K562 (cell line): ENCODE measurements around the gene AP1B1. TPM values are rescaled to one million over a fixed set of nuclear protein-coding genes. Genes with fewer than 3 reads are reported as not detected.
A peak's percentile ranks its signal among the peaks of the same experiment; 100 is the strongest.

ENCODE experiments used
- ATAC-seq: fragments of 200-7000 bp; cut with Tn5 transposase; 3 replicates; pipeline ENCODE4 v1.9.1; 2020; ENCODE audit warnings: moderate library complexity
- Bru-seq: library from RNA; stranded (reverse); fragments of 400-500 nt; gene quantifications from one replicate; lab custom pipeline; 2021; lab: Mats Ljungman, UMichigan
- BruChase-seq, 2 experiments: library from RNA; stranded (reverse); fragments of 400-500 nt; gene quantifications; one replicate each; lab custom pipeline; 2021; lab: Mats Ljungman, UMichigan
- BruUV-seq: library from RNA; stranded (reverse); fragments of 400-500 nt; replicated peaks from 2 replicates; lab custom pipeline; 2021; lab: Mats Ljungman, UMichigan
- CTCF ChIA-PET: fragments of 300-600 bp; formaldehyde crosslinking; extraction: SDS; loops from one replicate; lab custom pipeline; 2021; ENCODE audit warnings: low intra/inter-chr PET ratio; lab: Yijun Ruan, JAX
- POLR2A ChIA-PET: fragments of 300-600, 350-650 bp; sonication (Branson Sonifier 250); formaldehyde crosslinking; extraction: SDS; loops from one replicate; lab custom pipeline; 2021; ENCODE audit warnings: antibody characterized with exemption, inconsistent platforms; lab: Yijun Ruan, JAX
- DNase-seq, 4 experiments: peaks; one replicate each; pipeline versions ENCODE4 v3.0.0 to v3.0.0-alpha.2; 2011 to 2018; ENCODE audit warnings: low spot score in 3 of 4, mixed read lengths in 3 of 4; ENCODE audit errors: extremely low read depth in 1 of 4
- FAIRE-seq: peaks from 2 replicates; lab custom pipeline; 2011; peaks lifted over from hg19 to GRCh38; lab: Jason Lieb, UNC
- H2AFZ ChIP-seq: 2 replicates; pipeline ENCODE4 v1.6.0; 2011; ENCODE audit warnings: low read depth, low read length, control low read depth, inconsistent platforms
- H3K27ac ChIP-seq: fragments of 200-600 bp; 3 replicates; pipeline ENCODE4 v1.8.0; 2011; ENCODE audit warnings: low read depth, mild to moderate bottlenecking, control low read depth, inconsistent platforms, low read length, moderate library complexity, mixed read lengths; ENCODE audit errors: extremely low read depth
- H3K27me3 ChIP-seq, 2 experiments: fragments of 300-600 bp in 1 of 2; 2 replicates in 1 of 2; 3 replicates in 1 of 2; pipeline versions ENCODE4 v1.6.0 to v1.8.0; 2011; ENCODE audit warnings: inconsistent platforms in 2 of 2, low read length in 2 of 2, mild to moderate bottlenecking in 1 of 2, mixed read lengths in 1 of 2, moderate library complexity in 1 of 2; ENCODE audit not compliant: control insufficient read depth in 2 of 2, insufficient read depth in 2 of 2
- H3K36me3 ChIP-seq: fragments of 300-600 bp; 3 replicates; pipeline ENCODE4 v1.8.0; 2011; ENCODE audit warnings: mild to moderate bottlenecking, low read length, inconsistent platforms; ENCODE audit not compliant: control insufficient read depth, insufficient read depth
- H3K4me1 ChIP-seq, 2 experiments: fragments of 200-600 bp in 1 of 2; replicated peaks in 1 of 2; 2 replicates in 1 of 2; 3 replicates in 1 of 2; pipeline versions ENCODE4 v1.5.1 to v1.8.0; 2011; ENCODE audit warnings: inconsistent platforms in 2 of 2, low read length in 2 of 2, mild to moderate bottlenecking in 1 of 2, mixed read lengths in 1 of 2, moderate library complexity in 1 of 2; ENCODE audit not compliant: control insufficient read depth in 2 of 2, insufficient read depth in 2 of 2
- H3K4me2 ChIP-seq: 2 replicates; pipeline ENCODE4 v1.6.1; 2011; ENCODE audit warnings: low read length, control low read depth, inconsistent platforms, mixed read lengths; ENCODE audit not compliant: insufficient read depth
- H3K4me3 ChIP-seq: fragments of 200-600 bp; sonication (generic), shearing (Covaris generic); 2 replicates; pipeline ENCODE4 v1.5.1; 2016; ENCODE audit warnings: control low read depth, inconsistent platforms
- H3K79me2 ChIP-seq: fragments of 200-600 bp; 3 replicates; pipeline ENCODE4 v1.8.0; 2011; ENCODE audit warnings: low read length, inconsistent platforms; ENCODE audit not compliant: control insufficient read depth, insufficient read depth
- H3K9ac ChIP-seq, 2 experiments: 2 replicates each; pipeline versions ENCODE4 v1.6.0 to v1.6.1; 2011; ENCODE audit warnings: low read depth in 2 of 2, low read length in 2 of 2, control low read depth in 1 of 2, inconsistent platforms in 1 of 2, mild to moderate bottlenecking in 1 of 2, mixed read lengths in 1 of 2; ENCODE audit not compliant: insufficient read depth in 1 of 2
- H3K9me1 ChIP-seq: one replicate; pipeline ENCODE4 v1.6.0; 2011; ENCODE audit warnings: inconsistent platforms, mild to moderate bottlenecking, low read length, moderate library complexity; ENCODE audit not compliant: control insufficient read depth, insufficient read depth
- H3K9me3 ChIP-seq: replicated peaks from 2 replicates; pipeline ENCODE4 v1.5.1; 2011; ENCODE audit warnings: low read depth, low read length, inconsistent platforms; ENCODE audit not compliant: control insufficient read depth, insufficient read depth
- H4K20me1 ChIP-seq: replicated peaks from 2 replicates; pipeline ENCODE4 v1.6.1; 2011; ENCODE audit warnings: low read length, inconsistent platforms, mixed read lengths; ENCODE audit not compliant: control insufficient read depth, insufficient read depth
- EHMT2 ChIP-seq: fragments of 450-650 bp; IDR thresholded peaks from 2 replicates; pipeline ENCODE4 v1.6.1; 2018; ENCODE audit warnings: antibody characterized with exemption
- EP400 ChIP-seq: fragments of 450-650 bp; IDR thresholded peaks from 2 replicates; pipeline ENCODE4 v1.6.1; 2017; ENCODE audit warnings: antibody characterized with exemption, mild to moderate bottlenecking, moderate library complexity
- ETS2 ChIP-seq: IDR thresholded peaks from 2 replicates; pipeline ENCODE4 v1.6.1; 2016; ENCODE audit warnings: borderline replicate concordance, missing genetic modification characterization, mild to moderate bottlenecking, moderate library complexity, missing compliant biosample characterization; ENCODE audit not compliant: poor library complexity, severe bottlenecking
- ILK ChIP-seq: fragments of 450-650 bp; IDR thresholded peaks from 2 replicates; pipeline ENCODE4 v1.6.1; 2016; ENCODE audit warnings: missing genetic modification characterization, low read depth, mild to moderate bottlenecking, missing compliant biosample characterization, moderate library complexity, borderline replicate concordance
- MCM2 ChIP-seq: fragments of 450-650 bp; IDR thresholded peaks from 2 replicates; pipeline ENCODE4 v1.6.1; 2017; ENCODE audit warnings: low read depth, mild to moderate bottlenecking
- POLR2B ChIP-seq: fragments of 450-650 bp; IDR thresholded peaks from 2 replicates; pipeline ENCODE4 v1.6.1; 2018; ENCODE audit warnings: low read depth; ENCODE audit not compliant: partially characterized antibody
- RCOR1 ChIP-seq, 2 experiments: IDR thresholded peaks; 2 replicates each; pipeline ENCODE4 v1.6.1; 2012; ENCODE audit warnings: low read depth in 2 of 2, low read length in 2 of 2, borderline replicate concordance in 1 of 2, improper control_type of control experiment in 1 of 2
- STAG1 ChIP-seq: sonication (generic); formaldehyde crosslinking; IDR thresholded peaks from 2 replicates; pipeline ENCODE4 v1.5.0; 2020; ENCODE audit warnings: missing genetic modification reagents, borderline replicate concordance
- TRIM28 ChIP-seq: fragments of 450-650 bp; IDR thresholded peaks from 2 replicates; pipeline ENCODE4 v1.6.1; 2017
- U2AF2 ChIP-seq: fragments of 200-400 bp; formaldehyde crosslinking; optimal IDR thresholded peaks from 2 replicates; pipeline ENCODE3; 2017; ENCODE audit warnings: low read depth, mild to moderate bottlenecking, low read length
- ZNF263 ChIP-seq: sonication (generic); formaldehyde crosslinking; IDR thresholded peaks from 2 replicates; pipeline ENCODE4 v1.8.0; 2022; ENCODE audit warnings: mild to moderate bottlenecking, missing genetic modification reagents, borderline replicate concordance
- WGBS: fragments of 100-300 bp; shearing (Covaris generic); methylation state at CpG from one replicate; pipeline ENCODE4 v1.1.6; 2016; ENCODE audit warnings: low coverage, mixed read lengths; ENCODE audit not compliant: insufficient coverage; ENCODE audit errors: missing lambda C conversion rate; 5-methylcytosine and 5-hydroxymethylcytosine counted together
- in situ Hi-C: fragments of 300-500 bp; cut with MboI; formaldehyde crosslinking; loops from 4 replicates; pipeline ENCODE4 v1.15.0; 2018; ENCODE audit warnings: inconsistent platforms, mixed read lengths
- intact Hi-C: fragments of 100-400 bp; cut with micrococcal nuclease; formaldehyde crosslinking; loops from 2 replicates; pipeline ENCODE4 v1.14.2; 2022
- long read RNA-seq, 3 experiments: library from polyadenylated mRNA in 2 of 3; library from RNA in 1 of 3; unstranded in 2 of 3; stranded (forward) in 1 of 3; transcript quantifications; one replicate each; pipeline ENCODE4 v2.0.0, GENCODE V29; 2019 to 2022
- polyA minus RNA-seq, 3 experiments: library from RNA; depleted of rRNA, polyadenylated mRNA; stranded (reverse); fragments of >200 nt; gene quantifications; 2 replicates each; pipeline ENCODE4 v1.2.3, GENCODE V29; 2011
- polyA plus RNA-seq, 8 experiments: library from polyadenylated mRNA; depleted of rRNA in 4 of 8; stranded (reverse) in 5 of 8; unstranded in 3 of 8; fragments of >200 nt; fragmentation: Nextera tagmentation in 2 of 8; fragmentation: Illumina TruSeq in 1 of 8; extraction: Ambion mirVana in 2 of 8; extraction: Trizol in 1 of 8; gene quantifications; 2 replicates each; pipeline versions ENCODE4 v1.2.1 to v1.2.3, GENCODE V29; 2011 to 2014; ENCODE audit warnings: inconsistent platforms in 1 of 8, missing spikeins in 1 of 8
- total RNA-seq, 7 experiments: library from RNA; depleted of rRNA in 6 of 7; stranded (reverse); fragments of >200 nt in 6 of 7; fragmentation: Illumina TruSeq in 2 of 7; extraction: Trizol in 2 of 7; gene quantifications; 2 replicates each; pipeline versions ENCODE4 v1.2.1 to v1.2.3, GENCODE V29; 2011 to 2021; ENCODE audit warnings: low replicate concordance in 1 of 7
- TF ChIP-seq, protein P1 (sequence below): conservative IDR thresholded peaks from 2 replicates; pipeline ENCODE4 v1.6.1; 2011; ENCODE audit warnings: low read depth, mild to moderate bottlenecking, low read length; ENCODE audit not compliant: control insufficient read depth
- TF ChIP-seq, protein P2 (sequence below): fragments of 200-800 bp; sonication (Bioruptor generic); IDR thresholded peaks from 2 replicates; pipeline ENCODE4 v1.6.1; 2017; ENCODE audit warnings: missing genetic modification characterization, missing compliant biosample characterization

AP1B1 gene
- 78.0 and 145 TPM in 2 replicates for total RNA-seq (2011; cell fraction: chromatin; rRNA removed; ENCODE audit: low replicate concordance)
- total RNA-seq (2011; cell fraction: nucleolus; rRNA removed): 68.0 and 69.4 TPM in 2 replicates
- 43.1 and 55.5 TPM in 2 replicates for total RNA-seq (2011; cell fraction: nucleoplasm; rRNA removed)
- total RNA-seq (2014; rRNA removed) (45.7 and 62.1 TPM in 2 replicates), total RNA-seq (2014; rRNA removed; fragmentation: Illumina TruSeq; extraction: Trizol) (16.2 and 18.5 TPM in 2 replicates), total RNA-seq (2015; rRNA removed; fragmentation: Illumina TruSeq; extraction: Trizol) (28.4 and 30.1 TPM in 2 replicates), total RNA-seq (2021) (55.6 and 60.9 TPM in 2 replicates), polyA plus RNA-seq (2011; rRNA removed) (25.7 and 40.6 TPM in 2 replicates), polyA plus RNA-seq (2014; fragmentation: Illumina TruSeq; extraction: Trizol) (47.9 and 54.0 TPM in 2 replicates), polyA plus RNA-seq (2014; fragmentation: Nextera tagmentation; extraction: Ambion mirVana) (1 to 10 TPM; 1.2 to 1.6 TPM), polyA plus RNA-seq (2014; rRNA removed) (31.1 and 33.3 TPM in 2 replicates), polyA minus RNA-seq (2011; rRNA and poly(A)+ RNA removed) (72.2 and 82.7 TPM in 2 replicates), Bru-seq, nascent RNA (percentile 58 among the genes with signal in this experiment), BruChase-seq, experiment 1, labeled RNA remaining after a 2-hour chase (percentile 55 among the genes with signal in this experiment), BruChase-seq, experiment 2, labeled RNA remaining after a 6-hour chase (percentile 57 among the genes with signal in this experiment)
- polyA plus RNA-seq (2011; cell fraction: cytosol; rRNA removed): 31.9 and 66.1 TPM in 2 replicates
- polyA plus RNA-seq (2011; cell fraction: nucleus; rRNA removed): 52.2 and 72.8 TPM in 2 replicates
- polyA plus RNA-seq (2012): 42.4 and 54.6 TPM in 2 replicates
- 58.1 and 58.7 TPM in 2 replicates for polyA minus RNA-seq (2011; cell fraction: cytosol; rRNA and poly(A)+ RNA removed)
- polyA minus RNA-seq (2011; cell fraction: nucleus; rRNA and poly(A)+ RNA removed): 28.1 and 35.0 TPM in 2 replicates
- long read RNA-seq, experiment 1, full-length matches to known transcripts: 2 of 82 reads
- long read RNA-seq, experiment 1, partial matches to known transcripts: 45 of 82 reads
- long read RNA-seq, experiment 1, other reads (novel, unspliced or antisense): 35 of 82 reads
- long read RNA-seq, experiment 2, full-length matches to known transcripts: 15 of 53 reads
- long read RNA-seq, experiment 2, partial matches to known transcripts: 17 of 53 reads
- long read RNA-seq, experiment 2, other reads (novel, unspliced or antisense): 21 of 53 reads
- long read RNA-seq, experiment 3, partial matches to known transcripts: 0 of 5 reads
- long read RNA-seq, experiment 3, other reads (novel, unspliced or antisense): 5 of 5 reads

DNA sequence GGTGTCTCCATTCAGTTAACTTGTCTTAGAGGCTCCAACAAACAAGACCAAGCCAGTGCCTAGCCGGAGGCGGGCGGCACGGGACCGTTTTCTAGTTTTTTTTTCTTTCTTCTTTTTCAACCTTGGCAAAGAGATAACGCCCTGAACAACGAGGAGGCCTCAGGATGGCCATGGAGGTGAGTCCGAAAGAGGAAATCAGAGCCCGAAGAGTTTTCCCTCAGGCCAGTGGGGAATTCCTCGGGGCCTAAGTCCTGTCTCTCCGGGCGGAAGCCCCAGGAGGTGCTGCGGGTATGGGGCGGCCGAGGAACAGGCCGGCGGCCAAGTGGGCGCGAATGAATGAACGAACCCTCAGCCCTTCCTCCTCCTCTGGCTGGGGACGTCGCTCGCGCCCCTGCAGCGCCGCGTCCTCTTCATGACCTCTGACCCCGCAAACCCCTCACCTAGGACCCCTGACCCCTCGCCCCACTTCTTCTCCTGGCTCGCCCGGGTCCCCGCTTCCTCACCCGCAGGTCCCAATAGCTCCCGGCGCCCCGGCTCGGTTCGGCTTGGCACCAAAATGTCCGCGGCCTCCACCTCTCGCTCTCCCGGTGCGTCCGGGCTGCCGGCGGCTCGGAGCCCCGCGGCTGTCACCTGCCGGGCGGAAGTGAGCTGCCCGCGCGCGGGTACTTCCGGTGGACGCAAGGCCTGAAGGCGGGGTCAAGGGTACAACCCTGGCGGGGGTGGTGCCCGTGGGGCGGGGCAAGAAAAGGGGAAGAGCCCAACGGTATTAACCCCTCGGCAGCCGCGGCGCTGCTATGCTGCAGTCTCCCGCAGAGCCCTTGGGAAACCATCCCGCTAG, at the start of gene AP1B1:
Gene AP1B1, minus strand, starts transcription at position 650 of the 838 bp plus-strand sequence. CDS start 21,327 bp downstream, outside the sequence.
- TSS peak; percentile 73 for BruUV-seq
- in situ Hi-C loops (no loop called here), intact Hi-C loops (no loop called here)
- ATAC-seq: peak; percentile 98
- ChIA-PET POLR2A (interaction anchor here (0.6 to 0.8 kb wide), 4 partner anchors 29 to 91 kb away, joined by 3 to 4 read pairs (median 3); no protein-coding TSS in a partner anchor), CTCF (interaction anchor here (0.6 kb wide), 2 partner anchors 96 to 1318 kb away, joined by 4 to 5 read pairs; no protein-coding TSS in a partner anchor)
- H3K9me3 ChIP-seq: no peaks in the 10 kb centered on the region
- H3K9me1 ChIP-seq: no peaks in the 10 kb centered on the region
- H3K9ac ChIP-seq: peak within 1 kb of the TSS; percentile 71 to 97
- peaks cover 48% of the 10 kb centered on the region for H3K79me2 ChIP-seq
- H3K27me3 ChIP-seq: no peaks in the 10 kb centered on the region
- H3K27ac ChIP-seq: peak within 1 kb of the TSS; percentile 68
- peak within 1 kb of the TSS; percentile 74 for H3K4me3 ChIP-seq
- peak; percentile 82 for FAIRE-seq
- peaks cover 19 to 21% of the 10 kb centered on the region in 2 experiments; a peak in 4 of 5 replicates for H3K4me1 ChIP-seq
- peak within 1 kb of the TSS; percentile 94 for H2AFZ ChIP-seq
- no peaks in the 10 kb centered on the region; the same call in 1 of the 2 replicates for H4K20me1 ChIP-seq
- peak within 1 kb of the TSS; percentile 87 for H3K4me2 ChIP-seq
- DNase-seq: peak; percentile 94 to 96 (median 94)
- peaks cover 28% of the 10 kb centered on the region for H3K36me3 ChIP-seq
- WGBS: under 1% methylated on average over 31 of the region's 68 CpGs
- TF ChIP-seq, protein P1, sequence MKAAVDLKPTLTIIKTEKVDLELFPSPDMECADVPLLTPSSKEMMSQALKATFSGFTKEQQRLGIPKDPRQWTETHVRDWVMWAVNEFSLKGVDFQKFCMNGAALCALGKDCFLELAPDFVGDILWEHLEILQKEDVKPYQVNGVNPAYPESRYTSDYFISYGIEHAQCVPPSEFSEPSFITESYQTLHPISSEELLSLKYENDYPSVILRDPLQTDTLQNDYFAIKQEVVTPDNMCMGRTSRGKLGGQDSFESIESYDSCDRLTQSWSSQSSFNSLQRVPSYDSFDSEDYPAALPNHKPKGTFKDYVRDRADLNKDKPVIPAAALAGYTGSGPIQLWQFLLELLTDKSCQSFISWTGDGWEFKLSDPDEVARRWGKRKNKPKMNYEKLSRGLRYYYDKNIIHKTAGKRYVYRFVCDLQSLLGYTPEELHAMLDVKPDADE: peak; percentile 68
- TF ChIP-seq EHMT2 (no peak), MCM2 (no peak), ILK (tag) (no peak), U2AF2 (no peak), ETS2 (no peak), TRIM28 (no peak), EP400 (peak; percentile 58; the same call in 1 of the 2 replicates), ZNF263 (CRISPR knock-in tag) (no peak), RCOR1 (IDR thresholded peaks at IDR 0.05; ENCODE audit: borderline replicate concordance in 1 of 2, low read depth in 2 of 2, low read length in 2 of 2) (no peak), STAG1 (CRISPR knock-in tag) (no peak), POLR2B (peak; percentile 62)
- TF ChIP-seq, protein P2, sequence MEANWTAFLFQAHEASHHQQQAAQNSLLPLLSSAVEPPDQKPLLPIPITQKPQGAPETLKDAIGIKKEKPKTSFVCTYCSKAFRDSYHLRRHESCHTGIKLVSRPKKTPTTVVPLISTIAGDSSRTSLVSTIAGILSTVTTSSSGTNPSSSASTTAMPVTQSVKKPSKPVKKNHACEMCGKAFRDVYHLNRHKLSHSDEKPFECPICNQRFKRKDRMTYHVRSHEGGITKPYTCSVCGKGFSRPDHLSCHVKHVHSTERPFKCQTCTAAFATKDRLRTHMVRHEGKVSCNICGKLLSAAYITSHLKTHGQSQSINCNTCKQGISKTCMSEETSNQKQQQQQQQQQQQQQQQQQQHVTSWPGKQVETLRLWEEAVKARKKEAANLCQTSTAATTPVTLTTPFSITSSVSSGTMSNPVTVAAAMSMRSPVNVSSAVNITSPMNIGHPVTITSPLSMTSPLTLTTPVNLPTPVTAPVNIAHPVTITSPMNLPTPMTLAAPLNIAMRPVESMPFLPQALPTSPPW (CRISPR knock-in tag): peak; percentile 74
